Measurements from ENCODE around the gene RSAD1.
"Not testable (repeated sequence)": the region's sequence is repeated elsewhere in the genome, so short reads cannot be mapped to it uniquely, and the experiment has no call there.

Gene RSAD1

GRCh38 chr17:50472761-50473161 is 5.9 kb upstream of the RSAD1 start:
- DNase-seq: peak; percentile 26

- DNase-seq: no peak
These were observed 4.8 kb upstream of the RSAD1 start for GRCh38 chr17:50473901-50474300.

- DNase-seq: no peak
These were observed 4.1 kb upstream of the RSAD1 start for GRCh38 chr17:50474523-50474922.

- no peak for DNase-seq
These were observed 3.3 kb upstream of the RSAD1 start for GRCh38 chr17:50475362-50475761.

- not testable (repeated sequence) for DNase-seq
These were observed 2.7 kb upstream of the RSAD1 start for GRCh38 chr17:50475775-50476544.

- DNase-seq: no peak
These were observed 1.9 kb upstream of the RSAD1 start for GRCh38 chr17:50476545-50477315.

- no peak for DNase-seq
These were observed 684 bp upstream of the RSAD1 start for GRCh38 chr17:50477976-50478375.

GRCh38 chr17:50479522-50480141 is 972 bp downstream of the RSAD1 start:
- peak; percentile 75 for DNase-seq

- no peak for DNase-seq
These were observed 1.6 kb downstream of the RSAD1 start for GRCh38 chr17:50480142-50480764.

GRCh38 chr17:50480854-50481490 is 2.3 kb downstream of the RSAD1 start:
- no peak for DNase-seq

- DNase-seq: no peak
These were observed 3.0 kb downstream of the RSAD1 start for GRCh38 chr17:50481648-50482047.

- no peak for DNase-seq
These were observed 3.5 kb downstream of the RSAD1 start for GRCh38 chr17:50482110-50482509.

GRCh38 chr17:50482516-50482915 is 3.9 kb downstream of the RSAD1 start:
- DNase-seq: peak; percentile 93

GRCh38 chr17:50483266-50483665 is 4.6 kb downstream of the RSAD1 start:
- no peak for DNase-seq

GRCh38 chr17:50484386-50485155 is 5.9 kb downstream of the RSAD1 start:
- no peak for DNase-seq

GRCh38 chr17:50487213-50488096 is 8.8 kb downstream of the RSAD1 start:
- no peak for DNase-seq

- DNase-seq: no peak
These were observed 10.2 kb downstream of the RSAD1 start for GRCh38 chr17:50488880-50489279.

GRCh38 chr17:50491505-50491904 is 12.8 kb downstream of the RSAD1 start:
- DNase-seq: no peak

- no peak for DNase-seq
These were observed 13.6 kb downstream of the RSAD1 start for GRCh38 chr17:50492214-50492613.

GRCh38 chr17:50493744-50494143 is 15.1 kb downstream of the RSAD1 start:
- DNase-seq: no peak

All from fibroblast of skin of abdomen (primary cell).